ENCODE measurements around the gene ATP1A1. TPM values are rescaled to one million over a fixed set of nuclear protein-coding genes. Genes with fewer than 3 reads are reported as not detected.

Gene ATP1A1
- total RNA-seq, 1 donor from 2014 or later = 228 TPM

- DNase-seq (ENCODE audit: low read depth, low spot score) = no peak
Measured at GRCh38 chr1:116343019-116343418, 30.0 kb upstream of the ATP1A1 start.

- DNase-seq (ENCODE audit: low read depth, low spot score) = no peak
Measured at GRCh38 chr1:116345011-116345410, 28.0 kb upstream of the ATP1A1 start.

- no peak for DNase-seq (ENCODE audit: low read depth, low spot score)
Measured at GRCh38 chr1:116345843-116346242, 27.2 kb upstream of the ATP1A1 start.

- no peak for DNase-seq (ENCODE audit: low read depth, low spot score)
Measured at GRCh38 chr1:116346943-116347673, 25.9 kb upstream of the ATP1A1 start.

GRCh38 chr1:116347696-116348095 lies 25.3 kb upstream of the ATP1A1 start:
- DNase-seq (ENCODE audit: low read depth, low spot score) = no peak

- no peak for DNase-seq (ENCODE audit: low read depth, low spot score)
Measured at GRCh38 chr1:116350097-116350645, 22.9 kb upstream of the ATP1A1 start.

- no peak for DNase-seq (ENCODE audit: low read depth, low spot score)
Measured at GRCh38 chr1:116351914-116352313, 21.1 kb upstream of the ATP1A1 start.

- no peak for DNase-seq (ENCODE audit: low read depth, low spot score)
Measured at GRCh38 chr1:116352349-116352813, 20.7 kb upstream of the ATP1A1 start.

GRCh38 chr1:116353155-116353554 lies 19.9 kb upstream of the ATP1A1 start:
- no peak for DNase-seq (ENCODE audit: low read depth, low spot score)

- DNase-seq (ENCODE audit: low read depth, low spot score) = no peak
Measured at GRCh38 chr1:116356067-116356466, 17.0 kb upstream of the ATP1A1 start.

- no peak for DNase-seq (ENCODE audit: low read depth, low spot score)
Measured at GRCh38 chr1:116356673-116357072, 16.4 kb upstream of the ATP1A1 start.

GRCh38 chr1:116357487-116357886 lies 15.6 kb upstream of the ATP1A1 start:
- no peak for DNase-seq (ENCODE audit: low read depth, low spot score)

- DNase-seq (ENCODE audit: low read depth, low spot score) = no peak
Measured at GRCh38 chr1:116359060-116359830, 13.8 kb upstream of the ATP1A1 start.

- DNase-seq (ENCODE audit: low read depth, low spot score) = no peak
Measured at GRCh38 chr1:116359871-116360270, 13.2 kb upstream of the ATP1A1 start.

- no peak for DNase-seq (ENCODE audit: low read depth, low spot score)
Measured at GRCh38 chr1:116360429-116361173, 12.4 kb upstream of the ATP1A1 start.

GRCh38 chr1:116361648-116362047 lies 11.4 kb upstream of the ATP1A1 start:
- DNase-seq (ENCODE audit: low read depth, low spot score) = no peak

GRCh38 chr1:116362050-116362449 lies 11.0 kb upstream of the ATP1A1 start:
- no peak for DNase-seq (ENCODE audit: low read depth, low spot score)

- no peak for DNase-seq (ENCODE audit: low read depth, low spot score)
Measured at GRCh38 chr1:116365353-116365780, 7.7 kb upstream of the ATP1A1 start.

GRCh38 chr1:116365857-116366256 lies 7.2 kb upstream of the ATP1A1 start:
- no peak for DNase-seq (ENCODE audit: low read depth, low spot score)

GRCh38 chr1:116367256-116367945 lies 5.6 kb upstream of the ATP1A1 start:
- no peak for DNase-seq (ENCODE audit: low read depth, low spot score)

GRCh38 chr1:116368241-116368640 lies 4.8 kb upstream of the ATP1A1 start:
- DNase-seq (ENCODE audit: low read depth, low spot score) = no peak
